ENCODE data around the gene NLGN2.

The NLGN2 gene

DNA sequence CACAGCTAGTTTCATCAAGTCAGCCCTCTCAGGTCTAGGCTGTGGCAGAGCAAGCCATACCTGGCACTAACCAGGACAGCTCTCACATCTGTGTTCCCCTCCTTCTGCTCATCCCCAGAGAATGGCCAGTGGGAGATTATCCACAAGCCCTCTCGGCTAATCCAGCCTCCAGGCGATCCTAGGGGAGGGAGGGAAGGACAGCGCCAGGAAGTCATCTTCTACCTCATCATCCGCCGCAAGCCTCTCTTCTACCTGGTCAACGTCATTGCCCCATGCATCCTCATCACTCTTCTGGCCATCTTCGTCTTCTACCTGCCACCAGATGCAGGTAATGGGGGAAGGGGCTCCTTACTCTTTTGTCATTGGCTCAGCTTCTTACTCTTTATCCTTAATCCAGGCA lies 40.8 kb downstream of the NLGN2 start:
- H3K9ac ChIP-seq (ENCODE audit: low read depth, low read length): no peak overlapping the region
- 88% methylated on average over 7 of the region's 7 CpGs for WGBS
- no peaks in the 10 kb centered on the region for H3K27me3 ChIP-seq (ENCODE audit: insufficient read depth, low read length)
- H3K36me3 ChIP-seq (ENCODE audit: insufficient read depth, low read length): no peaks in the 10 kb centered on the region
- H3K4me1 ChIP-seq (ENCODE audit: insufficient read depth, low read length): peaks cover 11% of the 10 kb centered on the region
- no peaks in the 10 kb centered on the region for H3K9me3 ChIP-seq (ENCODE audit: insufficient read depth, low read depth, low read length)
- no peak overlapping the region for H3K4me3 ChIP-seq (ENCODE audit: low read length)
- H3K27ac ChIP-seq (ENCODE audit: low read depth, low read length): no peak overlapping the region

DNA sequence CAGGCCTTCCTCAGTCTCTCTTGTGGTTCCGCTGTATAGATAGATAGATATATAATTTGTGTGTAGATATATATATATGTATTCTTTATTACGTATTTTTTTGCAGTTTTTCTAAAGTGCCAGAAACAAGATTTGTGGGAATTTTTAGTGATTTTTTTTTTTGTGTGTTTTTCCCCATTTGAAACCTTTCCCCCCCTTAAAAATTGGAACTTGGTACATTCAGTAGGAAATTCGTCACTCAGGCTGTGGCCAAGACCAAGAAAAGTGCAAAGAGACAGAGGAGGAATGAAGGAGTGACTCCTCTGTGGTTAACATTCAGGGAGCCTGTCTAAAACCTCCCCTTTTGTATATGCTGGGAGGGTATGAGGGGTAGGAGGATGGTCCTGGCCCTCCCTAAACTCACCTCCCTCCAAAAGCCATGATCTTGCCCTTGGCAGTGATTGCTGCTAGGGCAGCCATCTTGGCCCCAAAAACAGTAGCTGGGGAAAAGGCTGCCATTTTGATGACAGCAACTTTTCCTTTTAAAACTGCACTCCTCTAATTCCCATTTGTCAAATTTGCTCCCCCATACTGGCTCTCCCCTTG lies 52.4 kb downstream of the NLGN2 start:
- Histone ChIP-seq H3K9ac (ENCODE audit: low read depth, low read length) (no peak overlapping the region), H3K27ac (ENCODE audit: low read depth, low read length) (peak overlapping the region; percentile 40), H3K9me3 (ENCODE audit: insufficient read depth, low read depth, low read length) (no peaks in the 10 kb centered on the region), H3K4me1 (ENCODE audit: insufficient read depth, low read length) (peaks cover 7% of the 10 kb centered on the region), H3K27me3 (ENCODE audit: insufficient read depth, low read length) (no peaks in the 10 kb centered on the region), H3K4me3 (ENCODE audit: low read length) (no peak overlapping the region), H3K36me3 (ENCODE audit: insufficient read depth, low read length) (0 out of 2 replicates have a peak, but pooled peaks cover 6% of the 10 kb centered on the region)
- 80% methylated on average over 2 of the region's 3 CpGs for WGBS

DNA sequence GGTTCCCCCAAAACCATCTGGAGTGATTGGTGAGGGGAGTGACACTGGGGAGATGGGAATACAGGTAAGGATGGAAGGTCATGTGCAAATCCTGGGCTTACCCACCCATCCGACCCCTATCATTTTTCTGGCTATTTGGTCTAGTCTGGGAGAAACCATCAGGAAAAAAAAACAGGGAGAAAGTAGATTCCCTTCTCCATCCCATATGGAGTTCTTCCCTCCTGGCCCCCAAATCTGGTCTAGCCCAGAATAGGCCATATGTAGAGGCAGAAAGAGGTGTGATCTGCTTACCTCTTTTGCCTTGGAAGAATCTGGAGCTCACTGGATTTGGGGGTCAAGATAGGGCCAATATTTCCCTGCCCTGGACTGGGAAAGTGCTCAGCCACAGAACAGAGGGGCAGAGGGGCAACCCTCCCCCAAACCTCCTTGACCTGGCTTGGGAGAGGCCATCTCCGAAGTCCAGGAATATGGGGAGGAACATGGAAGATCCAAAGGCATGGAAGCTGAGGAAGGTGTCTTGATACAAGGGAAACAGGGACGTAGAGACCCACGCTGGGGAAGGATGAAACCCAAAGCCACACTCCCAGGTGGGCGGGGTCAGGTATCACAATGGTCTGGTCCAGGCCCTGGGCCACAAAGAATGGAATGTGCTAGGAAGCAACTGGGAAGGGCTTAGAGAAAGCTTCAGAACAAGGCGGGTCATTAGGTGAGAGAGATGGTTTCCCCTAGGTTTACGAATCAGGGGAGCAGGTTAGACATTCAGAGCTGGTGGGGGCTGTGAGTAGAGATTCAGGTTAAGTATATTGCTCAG lies 53.4 kb downstream of the NLGN2 start:
- Histone ChIP-seq H3K27me3 (ENCODE audit: insufficient read depth, low read length) (no peaks in the 10 kb centered on the region), H3K36me3 (ENCODE audit: insufficient read depth, low read length) (0 out of 2 replicates have a peak, but pooled peaks cover 6% of the 10 kb centered on the region), H3K9ac (ENCODE audit: low read depth, low read length) (no peak overlapping the region), H3K9me3 (ENCODE audit: insufficient read depth, low read depth, low read length) (no peaks in the 10 kb centered on the region), H3K4me1 (ENCODE audit: insufficient read depth, low read length) (peaks cover 7% of the 10 kb centered on the region), H3K27ac (ENCODE audit: low read depth, low read length) (no peak overlapping the region; the same call in 1 of the 2 replicates), H3K4me3 (ENCODE audit: low read length) (no peak overlapping the region)
- 69% methylated on average over 7 of the region's 7 CpGs for WGBS

DNA sequence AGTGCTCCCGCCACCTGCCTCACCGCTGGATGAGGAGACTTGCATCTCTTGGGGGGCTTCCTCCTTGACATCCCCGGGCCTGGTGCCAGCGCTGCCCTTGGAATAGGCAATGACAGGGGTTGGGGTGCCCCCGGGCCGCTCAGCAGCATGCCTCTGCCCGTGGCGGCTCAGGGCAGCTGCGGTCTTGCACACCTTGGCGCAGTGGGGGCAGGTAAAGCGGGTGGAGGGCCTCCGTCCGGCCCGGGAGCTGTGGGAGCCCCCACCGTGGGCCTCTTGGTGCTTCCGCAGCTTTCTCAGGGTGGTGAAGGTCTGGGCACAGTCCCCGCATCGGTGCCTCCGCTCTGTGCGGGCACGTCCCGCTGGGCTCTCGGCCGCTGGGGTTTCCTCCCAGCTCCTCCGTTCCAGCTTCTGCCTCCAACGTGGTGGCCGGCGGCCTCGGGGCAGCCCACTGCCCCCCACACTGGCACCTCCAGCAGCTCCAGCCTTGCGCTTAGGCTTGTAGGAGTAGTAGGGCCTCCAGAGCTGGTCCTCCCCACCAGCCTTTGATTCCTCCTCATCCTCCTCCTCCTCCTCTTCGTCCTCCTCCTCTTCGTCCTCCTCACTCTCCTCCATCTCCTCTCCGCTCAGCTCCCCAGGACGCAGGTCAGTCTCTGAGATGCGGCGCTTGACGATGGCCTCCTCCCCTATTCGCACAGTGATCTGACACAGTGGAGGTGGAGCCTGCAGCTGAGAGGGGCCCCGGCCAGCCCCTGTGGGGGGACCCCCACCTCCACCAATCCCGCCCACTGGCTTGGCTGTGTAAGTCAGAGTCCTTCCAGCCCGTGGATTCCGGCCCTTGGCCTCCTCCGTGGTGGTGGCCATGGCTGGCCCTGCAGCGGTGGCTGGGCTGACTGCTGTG lies 55.1 kb downstream of the NLGN2 start:
- Histone ChIP-seq H3K4me1 (ENCODE audit: insufficient read depth, low read length) (peaks cover 7% of the 10 kb centered on the region), H3K27ac (ENCODE audit: low read depth, low read length) (no peak overlapping the region), H3K9me3 (ENCODE audit: insufficient read depth, low read depth, low read length) (no peaks in the 10 kb centered on the region), H3K27me3 (ENCODE audit: insufficient read depth, low read length) (no peaks in the 10 kb centered on the region), H3K4me3 (ENCODE audit: low read length) (no peak overlapping the region), H3K36me3 (ENCODE audit: insufficient read depth, low read length) (peaks cover 15% of the 10 kb centered on the region), H3K9ac (ENCODE audit: low read depth, low read length) (no peak overlapping the region; the same call in 1 of the 2 replicates)
- 95% methylated on average over 44 of the region's 44 CpGs for WGBS

DNA sequence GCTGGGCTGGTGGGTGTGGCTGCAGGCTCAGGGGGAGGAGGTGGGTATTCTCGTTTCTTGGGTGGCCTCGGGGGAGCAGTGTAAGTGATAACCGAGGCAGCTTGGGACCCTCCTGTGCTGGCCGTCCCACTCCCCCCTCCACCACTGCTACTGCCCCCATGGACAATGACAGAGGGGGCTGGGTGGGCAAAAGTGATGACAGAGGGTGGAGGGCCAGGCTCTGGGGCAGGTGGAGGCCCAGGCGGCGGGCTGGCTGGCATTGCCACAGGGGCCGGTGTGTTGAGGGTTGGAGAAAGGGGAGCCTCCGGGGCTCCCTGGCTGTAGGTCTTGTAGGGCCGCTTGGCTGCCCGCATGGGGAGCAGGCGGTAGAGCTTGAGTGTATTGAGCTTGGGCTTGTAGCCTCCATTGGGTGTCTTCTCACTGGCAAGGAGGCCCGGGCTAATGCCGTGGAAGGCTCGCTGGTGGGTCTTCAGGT lies 55.8 kb downstream of the NLGN2 start:
- 91% methylated on average over 11 of the region's 14 CpGs for WGBS
- Histone ChIP-seq H3K27ac (ENCODE audit: low read depth, low read length) (no peak overlapping the region), H3K4me3 (ENCODE audit: low read length) (no peak overlapping the region), H3K9me3 (ENCODE audit: insufficient read depth, low read depth, low read length) (no peaks in the 10 kb centered on the region), H3K9ac (ENCODE audit: low read depth, low read length) (no peak overlapping the region), H3K4me1 (ENCODE audit: insufficient read depth, low read length) (peaks cover 7% of the 10 kb centered on the region), H3K36me3 (ENCODE audit: insufficient read depth, low read length) (peaks cover 15% of the 10 kb centered on the region), H3K27me3 (ENCODE audit: insufficient read depth, low read length) (no peaks in the 10 kb centered on the region)

DNA sequence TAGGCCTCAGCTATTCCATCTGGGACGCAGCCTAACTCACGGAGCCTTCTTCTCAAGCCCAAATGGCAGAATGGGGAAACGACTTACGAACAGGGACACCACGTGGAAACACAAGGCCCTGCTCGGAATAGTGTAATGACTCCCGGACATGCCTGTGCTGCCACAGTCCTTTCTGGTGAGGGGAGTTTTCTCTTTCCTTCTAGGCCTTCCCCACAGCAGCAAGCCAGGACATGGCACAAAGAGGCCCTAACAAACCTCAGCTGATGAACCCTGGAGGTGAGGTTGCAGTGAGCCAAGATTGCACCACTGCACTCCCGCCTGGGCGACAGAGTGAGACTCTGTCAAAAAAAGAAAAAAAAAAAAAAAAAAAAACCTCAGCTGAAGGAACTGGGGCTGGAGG lies 56.4 kb downstream of the NLGN2 start:
- Histone ChIP-seq H3K36me3 (ENCODE audit: insufficient read depth, low read length) (peaks cover 17% of the 10 kb centered on the region), H3K9ac (ENCODE audit: low read depth, low read length) (no peak overlapping the region), H3K4me3 (ENCODE audit: low read length) (no peak overlapping the region), H3K27ac (ENCODE audit: low read depth, low read length) (no peak overlapping the region), H3K27me3 (ENCODE audit: insufficient read depth, low read length) (no peaks in the 10 kb centered on the region), H3K4me1 (ENCODE audit: insufficient read depth, low read length) (peaks cover 7% of the 10 kb centered on the region), H3K9me3 (ENCODE audit: insufficient read depth, low read depth, low read length) (no peaks in the 10 kb centered on the region)
- 93% methylated on average over 9 of the region's 9 CpGs for WGBS

DNA sequence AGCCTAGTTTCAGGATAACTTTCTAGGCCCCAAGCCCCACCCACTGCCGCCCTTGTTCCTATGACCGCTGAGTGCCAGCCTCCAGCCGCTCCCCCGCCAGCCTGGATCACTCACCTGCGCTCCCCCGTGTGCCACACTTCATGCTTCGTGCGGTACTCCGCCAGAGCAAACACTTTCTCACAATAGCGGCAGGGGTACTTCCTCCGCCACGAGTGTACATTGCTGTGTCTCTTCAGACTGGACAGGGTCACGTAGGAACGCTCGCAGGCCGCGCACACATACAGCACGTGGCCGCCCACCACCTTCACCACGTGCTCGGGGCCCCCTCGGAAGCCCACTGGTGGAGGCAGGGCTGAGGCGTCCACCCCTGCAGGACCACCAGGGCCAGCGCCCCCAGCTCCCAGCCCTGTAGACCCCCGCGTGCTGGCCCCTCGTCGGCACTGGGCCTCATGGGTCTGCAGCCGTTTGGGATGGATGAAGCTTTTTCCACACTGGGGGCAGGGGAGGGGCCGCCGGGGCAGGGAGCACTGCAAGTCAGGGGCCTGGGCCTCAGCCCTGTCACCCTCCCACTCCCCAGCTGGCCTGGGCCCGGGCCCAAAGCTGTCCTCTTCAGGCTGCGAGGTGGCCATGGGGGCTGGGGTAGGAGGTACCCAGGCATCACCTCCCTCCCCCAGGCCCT lies 58.1 kb downstream of the NLGN2 start:
- no peak overlapping the region for H3K27ac ChIP-seq (ENCODE audit: low read depth, low read length)
- H3K4me3 ChIP-seq (ENCODE audit: low read length): no peak overlapping the region
- H3K9ac ChIP-seq (ENCODE audit: low read depth, low read length): no peak overlapping the region
- H3K27me3 ChIP-seq (ENCODE audit: insufficient read depth, low read length): no peaks in the 10 kb centered on the region
- H3K36me3 ChIP-seq (ENCODE audit: insufficient read depth, low read length): peaks cover 17% of the 10 kb centered on the region
- WGBS: 94% methylated on average over 31 of the region's 33 CpGs
- peaks cover 7% of the 10 kb centered on the region for H3K4me1 ChIP-seq (ENCODE audit: insufficient read depth, low read length)
- no peaks in the 10 kb centered on the region for H3K9me3 ChIP-seq (ENCODE audit: insufficient read depth, low read depth, low read length)

DNA sequence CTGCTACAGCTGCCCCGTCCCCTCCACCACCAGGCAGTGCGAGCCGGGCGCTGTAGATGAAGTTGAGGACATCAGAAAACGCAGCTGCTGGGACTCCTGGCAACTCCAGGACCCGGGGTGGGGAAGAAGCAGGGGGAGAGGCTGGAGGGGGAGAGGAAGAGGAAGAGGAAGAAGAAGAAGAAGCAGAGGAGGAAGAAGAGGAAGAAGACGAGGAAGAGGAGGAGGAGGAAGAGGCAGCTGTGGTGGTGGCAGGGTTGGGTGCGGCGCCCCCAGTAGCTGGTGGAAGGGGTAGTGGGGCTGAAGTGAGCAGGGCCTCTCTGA lies 58.6 kb downstream of the NLGN2 start:
- Histone ChIP-seq H3K27ac (ENCODE audit: low read depth, low read length) (no peak overlapping the region), H3K4me3 (ENCODE audit: low read length) (no peak overlapping the region), H3K36me3 (ENCODE audit: insufficient read depth, low read length) (peaks cover 17% of the 10 kb centered on the region), H3K9me3 (ENCODE audit: insufficient read depth, low read depth, low read length) (no peaks in the 10 kb centered on the region), H3K27me3 (ENCODE audit: insufficient read depth, low read length) (no peaks in the 10 kb centered on the region), H3K9ac (ENCODE audit: low read depth, low read length) (no peak overlapping the region), H3K4me1 (ENCODE audit: insufficient read depth, low read length) (peaks cover 4% of the 10 kb centered on the region; the same call in 1 of the 2 replicates)
- 93% methylated on average over 9 of the region's 9 CpGs for WGBS

DNA sequence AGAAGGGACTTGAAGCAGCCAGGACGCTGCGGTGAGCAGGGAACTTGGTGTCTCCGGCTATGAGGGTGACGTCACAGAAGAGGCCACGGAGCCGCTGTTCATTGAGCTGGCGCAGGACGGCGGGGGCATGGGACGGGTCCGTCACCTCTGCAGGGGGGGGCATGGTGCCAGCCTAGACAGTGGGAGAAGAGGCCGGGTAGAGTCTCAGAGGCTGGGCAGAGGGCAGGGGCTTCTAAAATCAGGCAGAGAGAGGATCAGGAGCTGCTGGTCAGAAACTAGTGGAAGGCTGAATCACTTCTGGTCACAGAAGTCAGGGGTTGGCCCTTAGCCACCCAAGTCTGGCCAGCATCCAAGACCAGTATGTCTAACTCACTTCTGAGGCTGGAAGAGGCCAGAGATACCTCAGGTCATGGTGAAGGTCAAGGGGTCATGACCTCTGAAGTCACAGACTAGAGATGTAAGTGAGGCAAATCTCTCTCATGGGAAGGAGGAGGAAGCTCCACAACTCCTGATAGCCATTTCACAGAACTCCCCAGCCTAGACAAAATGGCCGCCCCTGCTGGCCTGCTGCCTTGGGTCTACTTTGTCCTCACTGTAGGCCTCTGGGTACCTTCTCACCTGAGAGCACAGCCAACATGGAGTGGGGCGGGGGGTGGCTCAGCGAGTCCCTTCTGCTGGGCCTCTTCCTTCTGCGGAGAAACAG lies 59.1 kb downstream of the NLGN2 start:
- H3K4me1 ChIP-seq (ENCODE audit: insufficient read depth, low read length): no peaks in the 10 kb centered on the region
- H3K27me3 ChIP-seq (ENCODE audit: insufficient read depth, low read length): no peaks in the 10 kb centered on the region
- no peak overlapping the region for H3K9ac ChIP-seq (ENCODE audit: low read depth, low read length)
- no peak overlapping the region for H3K27ac ChIP-seq (ENCODE audit: low read depth, low read length)
- WGBS: 91% methylated on average over 16 of the region's 16 CpGs
- H3K9me3 ChIP-seq (ENCODE audit: insufficient read depth, low read depth, low read length): no peaks in the 10 kb centered on the region
- no peak overlapping the region for H3K4me3 ChIP-seq (ENCODE audit: low read length)
- peaks cover 17% of the 10 kb centered on the region for H3K36me3 ChIP-seq (ENCODE audit: insufficient read depth, low read length)

DNA sequence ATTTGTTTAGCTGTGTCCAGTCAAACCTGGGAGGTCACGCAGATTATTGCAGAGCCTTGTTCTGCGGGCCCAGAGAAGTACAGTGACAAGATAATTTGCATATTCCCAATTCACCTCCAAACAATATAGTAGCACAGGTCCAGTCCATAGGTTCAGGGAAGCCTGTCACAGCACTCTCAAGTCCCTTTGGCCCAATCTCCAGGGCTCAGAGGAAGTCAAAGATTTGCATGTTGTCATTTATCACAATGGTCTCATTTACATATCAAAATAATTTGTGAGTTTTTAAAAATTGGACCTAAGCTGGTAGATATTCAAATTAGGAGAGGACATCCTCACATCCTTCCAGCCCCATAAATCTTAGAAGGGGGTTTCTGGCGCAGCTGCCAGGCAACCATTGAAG lies 59.9 kb downstream of the NLGN2 start:
- H3K4me3 ChIP-seq (ENCODE audit: low read length): no peak overlapping the region
- H3K27me3 ChIP-seq (ENCODE audit: insufficient read depth, low read length): no peaks in the 10 kb centered on the region
- H3K36me3 ChIP-seq (ENCODE audit: insufficient read depth, low read length): peaks cover 17% of the 10 kb centered on the region
- no peak overlapping the region for H3K27ac ChIP-seq (ENCODE audit: low read depth, low read length)
- H3K9me3 ChIP-seq (ENCODE audit: insufficient read depth, low read depth, low read length): no peaks in the 10 kb centered on the region
- H3K4me1 ChIP-seq (ENCODE audit: insufficient read depth, low read length): no peaks in the 10 kb centered on the region
- 97% methylated on average over 3 of the region's 3 CpGs for WGBS
- H3K9ac ChIP-seq (ENCODE audit: low read depth, low read length): no peak overlapping the region

Data from HUES64 (cell line).